ENCODE measurements around the gene ALPK1.

DNA sequence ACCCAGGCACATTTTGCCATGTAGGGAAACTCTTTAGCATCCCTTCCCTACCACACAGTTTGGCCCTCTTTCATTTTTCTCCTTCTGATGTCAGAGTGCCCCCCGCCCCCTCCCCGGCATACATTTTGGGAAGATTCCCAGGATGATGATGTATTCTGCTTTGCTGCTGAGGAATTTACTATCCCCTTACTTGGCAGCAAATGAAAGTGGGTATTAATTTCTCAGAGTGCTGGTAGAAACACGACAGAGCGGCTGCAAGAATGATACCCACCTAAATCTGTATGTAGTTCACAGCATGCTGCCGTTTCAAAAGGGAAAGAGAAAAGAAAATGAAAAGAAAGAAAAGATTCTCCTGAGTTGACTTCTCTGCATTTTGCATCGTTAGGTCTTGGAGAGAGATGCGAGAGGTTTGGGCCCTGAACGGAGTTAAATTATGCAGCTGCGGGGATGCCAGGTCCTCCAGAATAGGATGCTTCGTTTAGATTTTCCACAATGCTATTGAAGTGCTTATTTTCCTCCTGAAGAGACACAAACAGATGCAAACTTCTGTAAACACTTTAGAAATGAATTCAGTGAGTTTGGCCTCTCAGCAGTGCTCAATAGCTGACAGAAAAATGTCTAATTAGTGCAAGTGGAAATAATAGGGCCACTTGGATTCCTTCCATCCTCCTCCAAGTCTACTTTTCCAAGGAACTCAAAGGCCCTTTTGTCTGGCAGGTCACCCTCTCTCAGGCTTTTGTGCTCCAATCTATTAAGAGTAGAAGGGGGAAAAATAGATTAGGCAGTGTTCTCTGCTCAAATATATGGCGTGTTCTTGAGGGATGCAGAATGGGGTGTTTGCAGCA, 106.2 kb downstream of the ALPK1 start:
- no peak for TF ChIP-seq POLR2A (IDR thresholded peaks at IDR 0.05)
- TF ChIP-seq, protein P1, sequence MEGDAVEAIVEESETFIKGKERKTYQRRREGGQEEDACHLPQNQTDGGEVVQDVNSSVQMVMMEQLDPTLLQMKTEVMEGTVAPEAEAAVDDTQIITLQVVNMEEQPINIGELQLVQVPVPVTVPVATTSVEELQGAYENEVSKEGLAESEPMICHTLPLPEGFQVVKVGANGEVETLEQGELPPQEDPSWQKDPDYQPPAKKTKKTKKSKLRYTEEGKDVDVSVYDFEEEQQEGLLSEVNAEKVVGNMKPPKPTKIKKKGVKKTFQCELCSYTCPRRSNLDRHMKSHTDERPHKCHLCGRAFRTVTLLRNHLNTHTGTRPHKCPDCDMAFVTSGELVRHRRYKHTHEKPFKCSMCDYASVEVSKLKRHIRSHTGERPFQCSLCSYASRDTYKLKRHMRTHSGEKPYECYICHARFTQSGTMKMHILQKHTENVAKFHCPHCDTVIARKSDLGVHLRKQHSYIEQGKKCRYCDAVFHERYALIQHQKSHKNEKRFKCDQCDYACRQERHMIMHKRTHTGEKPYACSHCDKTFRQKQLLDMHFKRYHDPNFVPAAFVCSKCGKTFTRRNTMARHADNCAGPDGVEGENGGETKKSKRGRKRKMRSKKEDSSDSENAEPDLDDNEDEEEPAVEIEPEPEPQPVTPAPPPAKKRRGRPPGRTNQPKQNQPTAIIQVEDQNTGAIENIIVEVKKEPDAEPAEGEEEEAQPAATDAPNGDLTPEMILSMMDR (IDR thresholded peaks at IDR 0.05): no peak
